Tibial nerve (tissue), 4 donors: ENCODE data around the gene RPS19BP1. TPM values are rescaled to one million over a fixed set of nuclear protein-coding genes. Genes with fewer than 3 reads are reported as not detected.

Source experiments
- DNase-seq, 2 donors: peaks; one replicate each; pipeline ENCODE4 v3.0.0-alpha.2; 2019; ENCODE audit warnings: low spot score in 2 of 2
- H3K27ac ChIP-seq, 4 donors: fragments of 200-600 bp; sonication (generic) in 3 of 4; one replicate each; pipeline ENCODE4 v1.5.1; 2017 to 2019; ENCODE audit warnings: mild to moderate bottlenecking in 1 of 4
- H3K27me3 ChIP-seq, 2 donors: fragments of 200-600 bp; sonication (generic) in 1 of 2; one replicate each; pipeline versions ENCODE4 v1.5.1 to v1.6.0; 2017 to 2019
- H3K36me3 ChIP-seq, 3 donors: fragments of 200-600 bp; sonication (generic); one replicate each; pipeline ENCODE4 v1.5.1; 2018 to 2019
- H3K4me1 ChIP-seq, 4 donors: fragments of 200-600 bp; sonication (generic) in 3 of 4; one replicate each; pipeline ENCODE4 v1.5.1; 2017 to 2019
- H3K4me3 ChIP-seq, 4 donors: fragments of 200-600 bp; sonication (generic) in 3 of 4; one replicate each; pipeline ENCODE4 v1.5.1; 2017 to 2019; ENCODE audit warnings: mild to moderate bottlenecking in 1 of 4, moderate library complexity in 1 of 4
- H3K9me3 ChIP-seq, 4 donors: fragments of 200-600 bp; sonication (generic) in 3 of 4; one replicate each; pipeline ENCODE4 v1.5.1; 2017 to 2019
- EP300 ChIP-seq, 2 donors: sonication (generic); formaldehyde crosslinking; IDR thresholded peaks; one replicate each; pipeline ENCODE4 v1.6.1; 2017; ENCODE audit warnings: antibody characterized with exemption in 2 of 2, mild to moderate bottlenecking in 1 of 2
- POLR2A ChIP-seq, 2 donors: fragments of 450-650 bp; IDR thresholded peaks; one replicate each; pipeline ENCODE4 v1.6.1; 2017; ENCODE audit warnings: antibody characterized with exemption in 2 of 2, mild to moderate bottlenecking in 2 of 2, moderate library complexity in 2 of 2
- WGBS, 2 donors: methylation state at CpG; one replicate each; pipeline ENCODE4 v1.1.5; 2018; 5-methylcytosine and 5-hydroxymethylcytosine counted together
- total RNA-seq, 4 donors: library from RNA; depleted of rRNA; stranded (reverse); fragments of >200 nt; gene quantifications; one replicate each; pipeline ENCODE4 v1.1.0, GENCODE V29; 2016
- TF ChIP-seq, protein P1 (sequence below), 5 experiments: fragments of 200-600 bp in 3 of 5; fragments of 450-650 bp in 2 of 5; sonication (generic) in 3 of 5; IDR thresholded peaks; one replicate each; pipeline ENCODE4 v1.5.1; 2016 to 2019; ENCODE audit warnings: antibody characterized with exemption in 5 of 5, mild to moderate bottlenecking in 3 of 5, moderate library complexity in 2 of 5

The RPS19BP1 gene
- total RNA-seq, 4 donors from 2014 or later: 178 to 206 (median 197) TPM

DNA sequence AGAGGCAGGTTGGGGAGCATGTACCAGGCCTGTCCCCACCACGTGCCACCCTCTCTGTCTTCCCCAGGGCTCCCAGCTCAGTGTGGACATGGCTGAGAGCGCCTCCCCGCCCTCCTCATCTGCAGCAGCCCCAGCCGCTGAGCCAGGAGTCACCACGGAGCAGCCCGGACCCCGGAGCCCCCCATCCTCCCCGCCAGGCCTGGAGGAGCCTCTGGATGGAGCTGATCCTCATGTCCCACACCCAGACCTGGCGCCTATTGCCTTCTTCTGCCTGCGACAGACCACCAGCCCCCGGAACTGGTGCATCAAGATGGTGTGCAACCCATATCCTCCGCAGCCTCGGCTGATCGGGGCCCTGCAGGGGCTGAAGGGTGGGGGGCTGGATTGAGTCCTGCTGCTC, 38.1 kb upstream of the RPS19BP1 start, which contains the start of gene CACNA1I:
TSS of gene CACNA1I (plus strand) at position 89 of the 400 bp plus-strand sequence. CDS start at position 89, 0 bp downstream.
- DNase-seq: no peak
- TF ChIP-seq EP300 (IDR thresholded peaks at IDR 0.05) (no peak), POLR2A (IDR thresholded peaks at IDR 0.05) (no peak)
- TF ChIP-seq, protein P1, sequence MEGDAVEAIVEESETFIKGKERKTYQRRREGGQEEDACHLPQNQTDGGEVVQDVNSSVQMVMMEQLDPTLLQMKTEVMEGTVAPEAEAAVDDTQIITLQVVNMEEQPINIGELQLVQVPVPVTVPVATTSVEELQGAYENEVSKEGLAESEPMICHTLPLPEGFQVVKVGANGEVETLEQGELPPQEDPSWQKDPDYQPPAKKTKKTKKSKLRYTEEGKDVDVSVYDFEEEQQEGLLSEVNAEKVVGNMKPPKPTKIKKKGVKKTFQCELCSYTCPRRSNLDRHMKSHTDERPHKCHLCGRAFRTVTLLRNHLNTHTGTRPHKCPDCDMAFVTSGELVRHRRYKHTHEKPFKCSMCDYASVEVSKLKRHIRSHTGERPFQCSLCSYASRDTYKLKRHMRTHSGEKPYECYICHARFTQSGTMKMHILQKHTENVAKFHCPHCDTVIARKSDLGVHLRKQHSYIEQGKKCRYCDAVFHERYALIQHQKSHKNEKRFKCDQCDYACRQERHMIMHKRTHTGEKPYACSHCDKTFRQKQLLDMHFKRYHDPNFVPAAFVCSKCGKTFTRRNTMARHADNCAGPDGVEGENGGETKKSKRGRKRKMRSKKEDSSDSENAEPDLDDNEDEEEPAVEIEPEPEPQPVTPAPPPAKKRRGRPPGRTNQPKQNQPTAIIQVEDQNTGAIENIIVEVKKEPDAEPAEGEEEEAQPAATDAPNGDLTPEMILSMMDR (IDR thresholded peaks at IDR 0.05): no peak
- H3K27me3 ChIP-seq: no peaks in the 10 kb centered on the region
- no peak within 1 kb of the TSS for H3K27ac ChIP-seq
- H3K4me3 ChIP-seq: no peak within 1 kb of the TSS
- no peaks in the 10 kb centered on the region for H3K4me1 ChIP-seq
- WGBS, 2 donors: 83 to 87% methylated on average over 9 to 13 of the region's 14 CpGs
- no peaks in the 10 kb centered on the region for H3K9me3 ChIP-seq
- no peaks in the 10 kb centered on the region for H3K36me3 ChIP-seq

DNA sequence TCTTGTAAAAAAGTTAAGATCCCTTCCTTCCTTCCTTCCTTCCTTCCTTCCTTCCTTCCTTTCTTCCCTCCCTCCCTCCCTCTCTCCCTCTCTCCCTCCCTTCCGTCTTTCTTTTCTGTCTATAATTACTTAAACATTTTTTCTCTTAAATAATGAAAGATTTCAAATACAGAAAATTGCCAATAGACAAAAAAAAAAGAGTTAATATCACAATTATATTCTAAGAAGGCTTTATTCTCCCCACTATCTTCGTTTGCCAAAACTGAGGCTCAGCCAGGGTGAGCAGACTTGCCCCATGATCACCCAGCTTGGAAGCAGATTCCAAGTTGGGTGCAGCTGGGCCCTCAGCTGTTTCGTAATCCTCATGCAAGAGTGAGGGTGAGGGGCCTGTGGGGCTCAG, 37.7 kb upstream of the RPS19BP1 start:
- Histone ChIP-seq H3K9me3 (no peaks in the 10 kb centered on the region), H3K27me3 (no peaks in the 10 kb centered on the region), H3K4me1 (no peaks in the 10 kb centered on the region), H3K27ac (no peak overlapping the region), H3K36me3 (no peaks in the 10 kb centered on the region), H3K4me3 (no peak overlapping the region)
- no peak for DNase-seq
- TF ChIP-seq POLR2A (IDR thresholded peaks at IDR 0.05): no peak
- TF ChIP-seq EP300 (IDR thresholded peaks at IDR 0.05): no peak
- TF ChIP-seq, protein P1 (IDR thresholded peaks at IDR 0.05): no peak
- 76 to 80% methylated on average over 3 of the region's 3 CpGs for WGBS, 2 donors

DNA sequence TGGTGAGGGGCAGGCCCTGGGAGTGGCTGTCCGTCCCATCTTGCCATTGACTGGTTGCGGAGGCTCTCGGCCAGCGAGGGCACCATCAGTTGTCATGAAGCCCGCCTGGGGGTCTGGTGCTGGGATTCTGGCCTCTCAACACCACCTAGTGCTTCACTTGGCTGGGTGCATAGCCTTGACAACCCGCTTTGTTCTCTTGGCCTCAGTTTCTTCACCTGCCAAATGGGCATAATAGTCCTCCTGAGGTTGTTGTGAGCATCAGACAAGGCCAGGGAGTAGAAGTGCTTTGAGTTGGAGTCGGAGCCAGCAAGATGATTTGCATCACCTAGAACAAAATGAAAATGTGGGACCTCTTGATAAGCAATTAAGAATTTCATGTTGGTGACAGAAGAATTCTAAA, 36.5 kb upstream of the RPS19BP1 start:
- WGBS, 2 donors: 91 to 94% methylated on average over 4 to 7 of the region's 7 CpGs
- H3K36me3 ChIP-seq: no peaks in the 10 kb centered on the region
- DNase-seq: no peak
- H3K27ac ChIP-seq: no peak overlapping the region
- no peaks in the 10 kb centered on the region for H3K9me3 ChIP-seq
- H3K4me3 ChIP-seq: no peak overlapping the region
- no peak for TF ChIP-seq POLR2A (IDR thresholded peaks at IDR 0.05)
- no peaks in the 10 kb centered on the region for H3K4me1 ChIP-seq
- no peaks in the 10 kb centered on the region for H3K27me3 ChIP-seq

DNA sequence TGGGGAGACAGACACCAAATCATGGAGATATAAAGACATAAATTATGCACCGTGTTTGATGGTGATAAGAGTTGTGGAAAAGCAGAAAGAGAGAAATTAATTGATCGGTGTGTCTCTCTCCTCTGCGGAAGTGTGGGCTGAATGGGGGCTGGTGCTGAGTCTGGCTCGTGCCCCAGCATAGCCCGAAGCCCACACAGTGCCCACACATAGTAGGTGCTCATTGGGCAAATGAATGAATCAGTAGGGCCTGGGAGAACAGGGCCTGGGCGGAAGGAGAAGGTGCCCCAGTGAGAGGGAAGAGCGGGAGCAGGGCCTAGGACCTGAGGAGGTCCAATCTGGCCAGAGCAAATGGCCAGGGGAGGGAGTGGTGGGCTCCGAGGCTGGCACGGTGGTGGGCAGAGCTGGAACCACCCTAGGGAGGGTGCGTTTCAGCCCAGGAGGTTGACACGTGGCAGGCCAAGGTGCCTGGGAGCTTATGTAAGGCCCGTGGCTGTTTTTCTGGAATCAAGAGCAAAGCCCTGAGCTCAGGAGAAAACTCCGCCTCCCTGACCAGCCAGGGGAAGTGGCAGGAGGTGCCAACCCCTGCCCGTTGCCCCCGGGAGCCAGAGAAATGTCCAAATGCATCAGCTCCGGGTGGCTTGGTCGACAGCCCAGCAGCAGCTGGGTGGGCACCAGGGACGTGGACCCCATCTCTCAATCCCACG, 35.9 kb upstream of the RPS19BP1 start:
- TF ChIP-seq EP300 (IDR thresholded peaks at IDR 0.05): no peak
- no peak overlapping the region for H3K4me3 ChIP-seq
- no peak for DNase-seq
- H3K9me3 ChIP-seq: no peaks in the 10 kb centered on the region
- WGBS, 2 donors: 68 to 74% methylated on average over 17 to 18 of the region's 19 CpGs
- H3K4me1 ChIP-seq: no peaks in the 10 kb centered on the region
- H3K36me3 ChIP-seq: no peaks in the 10 kb centered on the region
- H3K27ac ChIP-seq: no peak overlapping the region
- H3K27me3 ChIP-seq: no peaks in the 10 kb centered on the region

DNA sequence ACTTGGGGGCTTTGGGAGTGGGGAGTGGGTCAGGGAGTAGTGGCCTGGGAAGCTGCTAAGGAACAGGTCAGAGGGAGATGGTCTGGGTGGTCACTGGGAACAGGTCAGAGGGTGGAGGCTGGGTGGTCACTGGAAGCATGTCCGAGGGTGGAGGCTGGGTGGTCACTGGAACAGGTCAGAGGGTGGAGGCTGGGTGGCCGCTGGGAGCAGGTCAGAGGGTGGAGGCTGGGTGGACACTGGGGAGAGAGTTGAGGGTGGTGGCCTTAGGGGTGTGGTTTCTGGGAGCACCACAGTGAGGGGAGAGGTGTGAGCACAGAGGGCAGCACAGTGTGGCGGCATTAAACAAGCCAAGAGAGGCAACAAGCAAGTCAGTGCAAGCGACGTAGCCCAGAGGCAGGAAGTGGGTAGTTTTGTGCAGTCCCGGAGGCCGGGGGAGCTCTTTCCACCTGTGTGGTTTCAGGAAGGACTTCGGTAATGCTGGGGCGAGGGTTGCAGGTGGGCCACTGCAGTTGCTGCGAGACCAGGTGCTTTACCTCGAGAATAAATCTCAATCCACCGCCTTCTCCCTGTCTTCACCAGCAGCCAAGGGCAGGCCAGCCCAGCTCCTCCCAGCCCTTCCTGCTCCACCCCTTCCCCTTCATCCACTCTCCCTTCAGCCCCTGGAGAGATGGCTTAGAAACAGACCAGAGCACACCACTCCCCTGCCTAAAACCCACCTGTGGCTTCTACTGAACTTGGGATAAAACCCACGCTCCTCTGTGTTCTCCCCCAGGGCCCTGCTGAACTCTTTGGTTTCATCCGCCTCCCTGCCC, 34.8 kb upstream of the RPS19BP1 start:
- TF ChIP-seq, protein P1 (IDR thresholded peaks at IDR 0.05): no peak
- TF ChIP-seq POLR2A (IDR thresholded peaks at IDR 0.05): no peak
- no peak for TF ChIP-seq EP300 (IDR thresholded peaks at IDR 0.05)
- H3K9me3 ChIP-seq: no peaks in the 10 kb centered on the region
- 52 to 55% methylated on average over 14 of the region's 14 CpGs for WGBS, 2 donors
- no peaks in the 10 kb centered on the region for H3K36me3 ChIP-seq
- no peak for DNase-seq
- no peaks in the 10 kb centered on the region for H3K4me1 ChIP-seq
- no peak overlapping the region for H3K4me3 ChIP-seq
- H3K27ac ChIP-seq: no peak overlapping the region
- H3K27me3 ChIP-seq: no peaks in the 10 kb centered on the region

DNA sequence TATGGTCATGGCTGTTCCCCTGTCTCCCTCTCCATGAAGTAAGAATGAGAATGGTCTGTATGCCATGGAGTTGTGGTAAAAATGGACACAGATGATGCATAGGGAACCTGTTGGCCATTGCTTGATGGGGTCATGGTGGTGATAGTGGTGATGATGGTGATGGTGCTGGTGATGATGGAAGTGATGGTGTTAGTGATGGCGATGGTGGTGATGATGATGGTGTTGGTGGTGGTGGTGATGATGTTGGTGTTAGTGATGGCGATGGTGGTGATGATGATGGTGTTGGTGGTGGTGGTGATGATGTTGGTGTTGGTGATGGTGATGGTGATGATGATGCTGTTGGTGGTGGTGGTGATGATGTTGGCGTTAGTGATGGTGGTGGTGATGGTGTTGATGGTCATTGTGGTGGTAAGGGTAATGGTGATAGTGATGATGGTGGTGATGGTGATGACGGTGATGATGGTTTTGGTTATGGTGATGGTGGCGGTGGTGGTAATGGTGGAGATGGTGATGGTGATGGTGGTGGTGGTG, 32.9 kb upstream of the RPS19BP1 start:
- Histone ChIP-seq H3K9me3 (no peaks in the 10 kb centered on the region), H3K4me1 (no peaks in the 10 kb centered on the region), H3K4me3 (no peak overlapping the region), H3K36me3 (no peaks in the 10 kb centered on the region), H3K27me3 (peaks cover 0 to 3% of the 10 kb centered on the region in 2 donors), H3K27ac (no peak overlapping the region)
- DNase-seq: no peak
- no peak for TF ChIP-seq POLR2A (IDR thresholded peaks at IDR 0.05)
- TF ChIP-seq, protein P1 (IDR thresholded peaks at IDR 0.05): no peak
- WGBS, 2 donors: 93 to 94% methylated on average over 5 of the region's 5 CpGs
